ENCODE data around the gene SMO.

DNA sequence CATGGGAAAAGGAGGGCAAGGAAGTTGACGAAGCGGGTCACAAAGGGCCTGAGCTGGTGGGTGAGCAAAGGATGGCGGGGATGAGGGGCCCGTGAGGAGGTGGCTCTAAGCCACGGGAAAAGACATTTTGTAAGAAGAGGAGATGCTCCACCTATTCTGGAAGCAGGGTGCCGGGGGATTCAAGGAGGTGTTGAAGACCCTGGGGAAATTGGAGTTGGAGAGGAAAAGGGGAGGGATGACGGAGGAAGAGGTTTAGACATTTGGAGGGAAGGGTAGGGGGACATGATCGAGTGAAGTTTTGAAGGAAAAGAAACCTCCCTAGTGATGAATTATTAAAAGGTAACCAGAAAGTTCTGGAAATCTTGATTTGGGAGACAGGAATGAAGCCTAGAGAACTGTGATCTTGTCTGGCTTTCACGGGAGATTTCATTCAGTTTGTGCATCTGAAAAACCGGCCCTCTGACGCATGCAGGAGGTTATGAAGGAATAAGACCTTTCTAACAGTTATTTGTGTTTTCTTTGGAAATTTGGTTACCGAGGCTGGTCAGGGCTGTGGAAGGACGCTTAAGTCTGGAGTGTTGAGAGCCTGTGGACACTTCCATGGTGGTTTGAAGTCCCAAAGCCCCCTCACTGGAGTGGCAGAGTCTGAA lies 1.4 kb downstream of the SMO start:
- TF ChIP-seq POLR2A (IDR thresholded peaks at IDR 0.05) (no peak), POLR2AphosphoS5 (IDR thresholded peaks at IDR 0.05) (no peak), EP300 (IDR thresholded peaks at IDR 0.05; ENCODE audit: low read depth) (no peak)
- TF ChIP-seq, protein P1, sequence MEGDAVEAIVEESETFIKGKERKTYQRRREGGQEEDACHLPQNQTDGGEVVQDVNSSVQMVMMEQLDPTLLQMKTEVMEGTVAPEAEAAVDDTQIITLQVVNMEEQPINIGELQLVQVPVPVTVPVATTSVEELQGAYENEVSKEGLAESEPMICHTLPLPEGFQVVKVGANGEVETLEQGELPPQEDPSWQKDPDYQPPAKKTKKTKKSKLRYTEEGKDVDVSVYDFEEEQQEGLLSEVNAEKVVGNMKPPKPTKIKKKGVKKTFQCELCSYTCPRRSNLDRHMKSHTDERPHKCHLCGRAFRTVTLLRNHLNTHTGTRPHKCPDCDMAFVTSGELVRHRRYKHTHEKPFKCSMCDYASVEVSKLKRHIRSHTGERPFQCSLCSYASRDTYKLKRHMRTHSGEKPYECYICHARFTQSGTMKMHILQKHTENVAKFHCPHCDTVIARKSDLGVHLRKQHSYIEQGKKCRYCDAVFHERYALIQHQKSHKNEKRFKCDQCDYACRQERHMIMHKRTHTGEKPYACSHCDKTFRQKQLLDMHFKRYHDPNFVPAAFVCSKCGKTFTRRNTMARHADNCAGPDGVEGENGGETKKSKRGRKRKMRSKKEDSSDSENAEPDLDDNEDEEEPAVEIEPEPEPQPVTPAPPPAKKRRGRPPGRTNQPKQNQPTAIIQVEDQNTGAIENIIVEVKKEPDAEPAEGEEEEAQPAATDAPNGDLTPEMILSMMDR (IDR thresholded peaks at IDR 0.05), result no peak
